ENCODE measurements around the gene SLC46A1. TPM values are rescaled to one million over a fixed set of nuclear protein-coding genes. Genes with fewer than 3 reads are reported as not detected.

The SLC46A1 gene
- total and polyA plus RNA-seq, 2 donors (not counting 1 experiment from before 2014, with no cell fraction given) = 2.5 to 4.3 TPM

DNA sequence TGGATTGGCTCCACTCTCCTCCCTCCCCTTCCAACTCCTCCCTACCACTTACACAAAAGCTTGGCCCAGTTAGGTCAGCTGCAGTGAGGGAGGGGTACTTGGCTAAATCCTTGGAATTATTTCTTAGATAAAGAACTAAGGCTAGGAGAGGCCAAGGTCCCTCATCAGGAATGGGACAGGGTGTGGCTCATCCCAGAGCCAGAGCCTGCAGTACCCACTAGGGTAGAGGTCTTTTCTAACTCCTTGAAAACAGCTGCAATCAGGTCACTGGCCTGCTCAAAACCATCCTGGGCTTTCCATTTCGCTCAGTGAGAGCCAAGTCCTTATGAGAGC lies 1.9 kb upstream of the SLC46A1 start:
- TF ChIP-seq EZH2 (IDR thresholded peaks at IDR 0.05; ENCODE audit: borderline replicate concordance, insufficient read depth, low read depth, low read length, poor library complexity, severe bottlenecking) = no peak
- TF ChIP-seq, protein P1, sequence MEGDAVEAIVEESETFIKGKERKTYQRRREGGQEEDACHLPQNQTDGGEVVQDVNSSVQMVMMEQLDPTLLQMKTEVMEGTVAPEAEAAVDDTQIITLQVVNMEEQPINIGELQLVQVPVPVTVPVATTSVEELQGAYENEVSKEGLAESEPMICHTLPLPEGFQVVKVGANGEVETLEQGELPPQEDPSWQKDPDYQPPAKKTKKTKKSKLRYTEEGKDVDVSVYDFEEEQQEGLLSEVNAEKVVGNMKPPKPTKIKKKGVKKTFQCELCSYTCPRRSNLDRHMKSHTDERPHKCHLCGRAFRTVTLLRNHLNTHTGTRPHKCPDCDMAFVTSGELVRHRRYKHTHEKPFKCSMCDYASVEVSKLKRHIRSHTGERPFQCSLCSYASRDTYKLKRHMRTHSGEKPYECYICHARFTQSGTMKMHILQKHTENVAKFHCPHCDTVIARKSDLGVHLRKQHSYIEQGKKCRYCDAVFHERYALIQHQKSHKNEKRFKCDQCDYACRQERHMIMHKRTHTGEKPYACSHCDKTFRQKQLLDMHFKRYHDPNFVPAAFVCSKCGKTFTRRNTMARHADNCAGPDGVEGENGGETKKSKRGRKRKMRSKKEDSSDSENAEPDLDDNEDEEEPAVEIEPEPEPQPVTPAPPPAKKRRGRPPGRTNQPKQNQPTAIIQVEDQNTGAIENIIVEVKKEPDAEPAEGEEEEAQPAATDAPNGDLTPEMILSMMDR (IDR thresholded peaks at IDR 0.05) = no peak
- Histone ChIP-seq H3K4me3 (ENCODE audit: control extremely low read depth in 1 of 5, extremely low read depth in 1 of 5, insufficient read depth in 1 of 5, low read depth in 2 of 5, low read length in 4 of 5) (no peak overlapping the region), H3K27ac (ENCODE audit: low read length in 2 of 2) (no peak overlapping the region), H3K4me1 (ENCODE audit: control insufficient read depth in 2 of 2, insufficient read depth in 2 of 2, low read length in 2 of 2) (peaks cover 8 to 12% of the 10 kb centered on the region in 2 donors), H3K79me2 (ENCODE audit: control insufficient read depth, insufficient read depth, low read length) (no peaks in the 10 kb centered on the region), H3K36me3 (replicated peaks in 1 of 2; ENCODE audit: control extremely low read depth in 1 of 2, control insufficient read depth in 1 of 2, extremely low read depth in 1 of 2, insufficient read depth in 2 of 2, low read length in 1 of 2) (no peaks in the 10 kb centered on the region), H3K9me3 (ENCODE audit: control extremely low read depth in 1 of 3, control insufficient read depth in 2 of 3, insufficient read depth in 1 of 3, low read length in 2 of 3) (peaks cover 0 to 4% (median 0%) of the 10 kb centered on the region in 3 donors), H3K4me2 (replicated peaks; ENCODE audit: low read depth, low read length, poor library complexity, severe bottlenecking) (no peak overlapping the region), H3K27me3 (replicated peaks in 1 of 4; ENCODE audit: control extremely low read depth in 1 of 4, control insufficient read depth in 3 of 4, insufficient read depth in 4 of 4, low read length in 3 of 4) (no peaks in the 10 kb centered on the region), H3K9ac (ENCODE audit: low read length) (no peak overlapping the region), H4K20me1 (ENCODE audit: control insufficient read depth, insufficient read depth, low read length, poor library complexity, severe bottlenecking) (no peaks in the 10 kb centered on the region), H2AFZ (ENCODE audit: insufficient read depth, low read depth, low read length, poor library complexity, severe bottlenecking) (no peak overlapping the region)
- Mint-ChIP-seq H3K27me3 (peaks cover 7% of the 10 kb centered on the region), H3K4me1 (peaks cover 10% of the 10 kb centered on the region), H3K27ac (no peak overlapping the region), H3K4me3 (no peak overlapping the region), H3K9me3 (ENCODE audit: insufficient read depth) (no peaks in the 10 kb centered on the region)
- DNase-seq (no peak), ATAC-seq (ENCODE audit: low read depth) (no peak)
- ChIA-PET POLR2A (no interaction called here), CTCF (interaction anchor here (2.1 kb wide), 1 partner anchor 9 kb away, joined by 12 read pairs; no protein-coding TSS in a partner anchor)
- intact Hi-C loops (cut with micrococcal nuclease) = loop anchor here (5.0 kb wide), 1 partner anchor 36 kb away; the partner anchor contains the start of genes SARM1 and VTN
- 93% methylated on average over 1 of the region's 1 CpG for WGBS (ENCODE audit: insufficient coverage)

DNA sequence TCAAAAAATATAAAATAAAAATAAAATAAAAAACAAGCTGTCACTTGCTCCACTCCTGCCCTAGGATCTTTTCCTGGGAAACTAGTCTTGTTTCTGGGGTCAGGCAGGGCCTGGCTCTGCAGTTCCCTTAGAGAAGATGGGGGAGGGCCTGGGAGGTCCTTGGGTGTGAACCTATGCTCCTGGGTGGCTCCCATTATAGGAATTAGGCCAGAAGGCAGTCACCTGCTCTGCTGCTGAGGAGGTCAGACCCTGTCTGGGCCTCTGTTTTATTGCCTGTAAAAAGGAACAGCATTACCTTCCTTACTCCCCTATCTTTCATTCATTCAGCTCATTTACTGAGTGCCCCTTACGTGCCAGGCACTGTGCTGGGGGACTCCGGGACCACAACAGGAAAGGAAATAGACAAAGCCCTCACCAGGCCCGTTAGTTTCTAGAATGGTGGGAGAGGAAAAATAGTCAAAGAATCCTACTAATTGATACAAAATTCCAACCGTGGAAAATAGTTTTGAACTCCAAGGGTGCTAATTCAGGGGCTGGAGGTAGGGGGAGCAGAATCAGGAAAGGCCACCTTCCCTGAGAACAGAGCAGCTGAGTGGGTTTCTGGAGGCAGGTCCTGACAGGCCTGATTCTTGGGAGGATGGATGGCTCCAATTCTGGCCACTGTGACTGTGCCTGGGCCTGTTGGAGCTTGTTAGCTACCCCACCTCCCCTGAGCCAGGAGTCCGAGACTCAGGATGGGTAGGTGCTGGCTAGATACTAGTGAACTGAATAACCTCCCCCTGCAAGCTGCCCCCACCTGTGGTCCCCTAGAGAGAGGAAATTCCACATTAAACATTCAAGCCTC lies 1.3 kb upstream of the SLC46A1 start:
- TF ChIP-seq, protein P1 (IDR thresholded peaks at IDR 0.05) = no peak
- no peak for TF ChIP-seq EZH2 (IDR thresholded peaks at IDR 0.05; ENCODE audit: borderline replicate concordance, insufficient read depth, low read depth, low read length, poor library complexity, severe bottlenecking)
- WGBS (ENCODE audit: insufficient coverage) = no CpG with 5 or more reads among the region's 5 CpGs
- no peak overlapping the region for H3K4me3 ChIP-seq (ENCODE audit: control extremely low read depth in 1 of 5, extremely low read depth in 1 of 5, insufficient read depth in 1 of 5, low read depth in 2 of 5, low read length in 4 of 5)
- peaks cover 0 to 4% (median 0%) of the 10 kb centered on the region in 3 donors for H3K9me3 ChIP-seq (ENCODE audit: control extremely low read depth in 1 of 3, control insufficient read depth in 2 of 3, insufficient read depth in 1 of 3, low read length in 2 of 3)
- peaks cover 7% of the 10 kb centered on the region for H3K27me3 Mint-ChIP-seq
- no peak for ATAC-seq (ENCODE audit: low read depth)
- peaks cover 10% of the 10 kb centered on the region for H3K4me1 Mint-ChIP-seq
- H3K9me3 Mint-ChIP-seq (ENCODE audit: insufficient read depth) = no peaks in the 10 kb centered on the region
- POLR2A ChIA-PET = no interaction called here
- DNase-seq = no peak
- H3K9ac ChIP-seq (ENCODE audit: low read length) = no peak overlapping the region
- no peaks in the 10 kb centered on the region for H3K27me3 ChIP-seq (replicated peaks in 1 of 4; ENCODE audit: control extremely low read depth in 1 of 4, control insufficient read depth in 3 of 4, insufficient read depth in 4 of 4, low read length in 3 of 4)
- no peaks in the 10 kb centered on the region for H4K20me1 ChIP-seq (ENCODE audit: control insufficient read depth, insufficient read depth, low read length, poor library complexity, severe bottlenecking)
- H3K79me2 ChIP-seq (ENCODE audit: control insufficient read depth, insufficient read depth, low read length) = no peaks in the 10 kb centered on the region
- no peaks in the 10 kb centered on the region for H3K36me3 ChIP-seq (replicated peaks in 1 of 2; ENCODE audit: control extremely low read depth in 1 of 2, control insufficient read depth in 1 of 2, extremely low read depth in 1 of 2, insufficient read depth in 2 of 2, low read length in 1 of 2)
- CTCF ChIA-PET = interaction anchor here (2.1 kb wide), 1 partner anchor 9 kb away, joined by 12 read pairs; no protein-coding TSS in a partner anchor
- H3K4me2 ChIP-seq (replicated peaks; ENCODE audit: low read depth, low read length, poor library complexity, severe bottlenecking) = no peak overlapping the region
- H3K27ac ChIP-seq (ENCODE audit: low read length in 2 of 2) = no peak overlapping the region
- intact Hi-C loops (cut with micrococcal nuclease) = loop anchor here (5.0 kb wide), 1 partner anchor 35 kb away; the partner anchor contains the start of genes SARM1 and VTN
- H3K27ac Mint-ChIP-seq = no peak overlapping the region
- peak overlapping the region; percentile 3 for H3K4me3 Mint-ChIP-seq
- no peak overlapping the region for H2AFZ ChIP-seq (ENCODE audit: insufficient read depth, low read depth, low read length, poor library complexity, severe bottlenecking)
- H3K4me1 ChIP-seq (ENCODE audit: control insufficient read depth in 2 of 2, insufficient read depth in 2 of 2, low read length in 2 of 2) = peaks cover 8 to 12% of the 10 kb centered on the region in 2 donors
